Upper lobe of left lung (tissue), 6 donors: ENCODE measurements around the gene ZBTB17. TPM values are rescaled to one million over a fixed set of nuclear protein-coding genes. Genes with fewer than 3 reads are reported as not detected.
"Not testable (repeated sequence)": the region's sequence is repeated elsewhere in the genome, so short reads cannot be mapped to it uniquely, and the experiment has no call there.

Experiments used
- ATAC-seq, 2 donors: fragments of 200-7000 bp; cut with Tn5 transposase; one replicate each; pipeline ENCODE4 v1.9.1; 2022; ENCODE audit warnings: mild to moderate bottlenecking in 2 of 2, moderate library complexity in 2 of 2; ENCODE audit not compliant: low FRiP score in 2 of 2
- DNase-seq, 2 donors: peaks; one replicate each; pipeline ENCODE4 v3.0.0-alpha.2; 2019 to 2020
- H3K27ac ChIP-seq, 4 donors: fragments of 200-600 bp; sonication (generic); one replicate each; pipeline ENCODE4 v1.5.1; 2016 to 2019
- H3K27me3 ChIP-seq, 4 donors: fragments of 200-600 bp; sonication (generic); one replicate each; pipeline ENCODE4 v1.5.1; 2017 to 2019
- H3K36me3 ChIP-seq, 4 donors: fragments of 200-600 bp; sonication (generic); one replicate each; pipeline ENCODE4 v1.5.1; 2016 to 2019
- H3K4me1 ChIP-seq, 4 donors: fragments of 200-600 bp; sonication (generic); one replicate each; pipeline ENCODE4 v1.5.1; 2018 to 2019
- H3K4me3 ChIP-seq, 4 donors: fragments of 200-600 bp; sonication (generic); one replicate each; pipeline ENCODE4 v1.5.1; 2017 to 2019; ENCODE audit warnings: mild to moderate bottlenecking in 2 of 4, moderate library complexity in 1 of 4
- H3K9me3 ChIP-seq, 4 donors: fragments of 200-600 bp; sonication (generic); one replicate each; pipeline ENCODE4 v1.5.1; 2018 to 2019
- EP300 ChIP-seq, 4 donors: sonication (generic); formaldehyde crosslinking; IDR thresholded peaks; one replicate each; pipeline ENCODE4 v1.5.1; 2017; ENCODE audit warnings: antibody characterized with exemption in 4 of 4, control low read depth in 2 of 4
- POLR2A ChIP-seq, 4 donors: fragments of 450-650 bp; IDR thresholded peaks; one replicate each; pipeline ENCODE4 v1.5.1; 2016 to 2017; ENCODE audit warnings: antibody characterized with exemption in 4 of 4, mild to moderate bottlenecking in 2 of 4
- POLR2AphosphoS5 ChIP-seq, 2 donors: sonication (generic); formaldehyde crosslinking; IDR thresholded peaks; one replicate each; pipeline ENCODE4 v1.5.1; 2017; ENCODE audit warnings: antibody characterized with exemption in 2 of 2
- WGBS, 2 donors: methylation state at CpG; one replicate each; pipeline ENCODE4 v1.1.5; 2017 to 2018; 5-methylcytosine and 5-hydroxymethylcytosine counted together
- small RNA-seq, 4 donors: library from RNA; depleted of rRNA; stranded (forward); fragments of <200 nt; gene quantifications; one replicate each; pipeline ENCODE3, GENCODE V24; 2016
- total RNA-seq, 6 donors: library from RNA; depleted of rRNA in 4 of 6; stranded (reverse); fragments of >200 nt in 4 of 6; gene quantifications; one replicate each; pipeline versions ENCODE4 v1.1.0 to v1.2.1, GENCODE V29; 2016 to 2021
- TF ChIP-seq, protein P1 (sequence below), 6 experiments: fragments of 450-650 bp in 4 of 6; fragments of 200-600 bp in 2 of 6; sonication (generic) in 2 of 6; IDR thresholded peaks; one replicate each; pipeline ENCODE4 v1.5.1; 2016 to 2019; ENCODE audit warnings: antibody characterized with exemption in 6 of 6
- donor health status: DM: no; HTN: no; CAD: no; lungs with moderate emphysema.
- donor health status: DM: no; HTN: yes; CAD: no; lungs with severe emphysema.

The ZBTB17 gene
- total RNA-seq, 6 donors from 2014 or later, result 34.1 to 94.2 (median 42.9) TPM

DNA sequence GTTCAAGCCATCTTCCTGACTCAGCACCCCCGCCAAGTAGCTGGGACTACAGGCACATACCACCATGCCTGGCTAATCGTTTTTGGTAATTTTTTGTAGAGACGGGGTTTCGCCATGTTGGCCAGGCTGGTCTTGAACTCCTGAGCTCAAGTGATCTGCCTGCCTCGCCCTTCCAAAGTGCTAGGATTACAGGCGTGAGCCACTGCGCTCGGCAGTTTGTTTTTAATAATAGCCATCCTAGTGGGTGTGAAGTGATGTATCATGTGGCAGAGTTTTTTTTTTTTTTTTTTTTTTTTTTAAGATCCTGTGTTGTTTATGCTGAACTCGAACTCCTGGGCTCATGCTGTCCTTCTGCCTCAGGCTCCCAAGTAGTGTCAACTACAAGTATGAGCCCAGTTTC lies 76.6 kb downstream of the ZBTB17 start:
- H3K4me3 ChIP-seq, result no peak overlapping the region
- H3K27me3 ChIP-seq, result no peaks in the 10 kb centered on the region
- ATAC-seq (no peak), DNase-seq (no peak)
- TF ChIP-seq EP300 (IDR thresholded peaks at IDR 0.05) (no peak), POLR2A (IDR thresholded peaks at IDR 0.05) (no peak), POLR2AphosphoS5 (IDR thresholded peaks at IDR 0.05) (no peak)
- TF ChIP-seq, protein P1, sequence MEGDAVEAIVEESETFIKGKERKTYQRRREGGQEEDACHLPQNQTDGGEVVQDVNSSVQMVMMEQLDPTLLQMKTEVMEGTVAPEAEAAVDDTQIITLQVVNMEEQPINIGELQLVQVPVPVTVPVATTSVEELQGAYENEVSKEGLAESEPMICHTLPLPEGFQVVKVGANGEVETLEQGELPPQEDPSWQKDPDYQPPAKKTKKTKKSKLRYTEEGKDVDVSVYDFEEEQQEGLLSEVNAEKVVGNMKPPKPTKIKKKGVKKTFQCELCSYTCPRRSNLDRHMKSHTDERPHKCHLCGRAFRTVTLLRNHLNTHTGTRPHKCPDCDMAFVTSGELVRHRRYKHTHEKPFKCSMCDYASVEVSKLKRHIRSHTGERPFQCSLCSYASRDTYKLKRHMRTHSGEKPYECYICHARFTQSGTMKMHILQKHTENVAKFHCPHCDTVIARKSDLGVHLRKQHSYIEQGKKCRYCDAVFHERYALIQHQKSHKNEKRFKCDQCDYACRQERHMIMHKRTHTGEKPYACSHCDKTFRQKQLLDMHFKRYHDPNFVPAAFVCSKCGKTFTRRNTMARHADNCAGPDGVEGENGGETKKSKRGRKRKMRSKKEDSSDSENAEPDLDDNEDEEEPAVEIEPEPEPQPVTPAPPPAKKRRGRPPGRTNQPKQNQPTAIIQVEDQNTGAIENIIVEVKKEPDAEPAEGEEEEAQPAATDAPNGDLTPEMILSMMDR (IDR thresholded peaks at IDR 0.05), result no peak
- peaks cover 8 to 25% (median 19%) of the 10 kb centered on the region in 4 donors for H3K4me1 ChIP-seq
- H3K27ac ChIP-seq, result no peak overlapping the region
- WGBS, 2 donors, result 81 to 86% methylated on average over 9 of the region's 9 CpGs
- peaks cover 0 to 9% (median 0%) of the 10 kb centered on the region in 4 donors for H3K36me3 ChIP-seq
- H3K9me3 ChIP-seq, result no peaks in the 10 kb centered on the region

DNA sequence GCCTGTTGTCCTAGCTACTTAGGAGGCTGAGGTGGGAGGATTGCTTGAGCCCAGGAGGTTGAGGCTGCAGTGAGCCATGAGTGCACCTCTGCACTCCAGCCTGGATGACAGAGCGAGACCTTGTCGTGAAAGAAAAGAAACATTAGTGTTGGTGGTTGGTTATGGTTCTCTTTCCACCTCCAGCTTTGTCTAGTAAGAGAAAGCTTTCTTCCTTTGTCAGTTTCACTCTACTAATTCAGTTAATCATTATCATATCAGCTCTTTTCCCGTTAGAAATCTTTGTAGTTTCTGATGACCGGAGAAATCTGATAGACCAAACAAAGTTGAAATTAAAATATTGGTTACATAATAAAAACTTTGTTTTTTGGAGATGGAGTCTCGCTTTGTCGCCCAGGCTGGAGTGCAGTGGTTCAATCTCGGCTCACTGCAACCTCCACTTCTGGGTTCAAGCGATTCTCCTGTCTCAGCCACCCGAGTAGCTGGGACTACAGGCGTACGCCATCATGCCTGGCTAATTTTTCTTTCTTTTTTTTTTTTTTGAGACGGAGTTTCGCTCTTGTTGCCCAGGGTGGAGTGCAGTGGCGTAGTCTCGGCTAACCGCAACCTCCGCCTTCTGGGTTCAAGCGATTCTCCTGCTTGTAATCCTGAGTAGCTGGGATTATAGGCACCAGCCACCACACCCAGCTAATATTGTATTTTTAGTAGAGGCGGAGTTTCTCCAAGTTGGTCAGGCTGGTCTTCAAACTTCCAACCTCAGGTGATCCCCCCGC lies 78.9 kb downstream of the ZBTB17 start:
- WGBS, 2 donors, result 94 to 97% methylated on average over 20 of the region's 20 CpGs
- not testable (repeated sequence) for H3K27me3 ChIP-seq, DNase-seq, ATAC-seq, H3K4me3 ChIP-seq, H3K9me3 ChIP-seq, H3K27ac ChIP-seq, H3K36me3 ChIP-seq
- peaks cover 20 to 43% (median 31%) of the 10 kb centered on the region in 4 donors for H3K4me1 ChIP-seq

DNA sequence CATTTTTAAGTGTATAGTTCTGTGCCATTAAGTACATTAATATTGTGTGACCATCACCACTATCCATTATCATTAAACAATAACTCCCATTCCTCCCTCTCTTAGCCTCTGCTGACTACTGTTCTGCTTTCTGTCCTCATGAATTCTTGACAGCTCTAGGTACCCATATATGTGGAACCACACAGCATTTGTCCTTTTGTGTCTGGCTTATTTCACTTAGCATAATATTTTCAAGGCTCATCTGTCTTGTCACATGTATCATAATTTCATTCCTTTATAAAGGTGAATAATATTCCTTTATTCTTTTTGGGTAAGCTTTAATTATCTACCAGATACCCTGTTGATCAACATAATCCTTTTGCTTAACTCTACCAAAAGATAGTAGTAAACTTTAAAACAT lies 80.7 kb downstream of the ZBTB17 start:
- Histone ChIP-seq H3K4me3 (no peak overlapping the region), H3K9me3 (no peaks in the 10 kb centered on the region), H3K27ac (no peak overlapping the region), H3K27me3 (no peaks in the 10 kb centered on the region), H3K4me1 (peaks cover 12 to 39% (median 24%) of the 10 kb centered on the region in 4 donors), H3K36me3 (peaks cover 0 to 9% (median 0%) of the 10 kb centered on the region in 4 donors)
- DNase-seq (no peak), ATAC-seq (no peak)
- no peak for TF ChIP-seq POLR2AphosphoS5 (IDR thresholded peaks at IDR 0.05)
- no peak for TF ChIP-seq EP300 (IDR thresholded peaks at IDR 0.05)
- no peak for TF ChIP-seq POLR2A (IDR thresholded peaks at IDR 0.05)
- TF ChIP-seq, protein P1 (IDR thresholded peaks at IDR 0.05), result no peak

DNA sequence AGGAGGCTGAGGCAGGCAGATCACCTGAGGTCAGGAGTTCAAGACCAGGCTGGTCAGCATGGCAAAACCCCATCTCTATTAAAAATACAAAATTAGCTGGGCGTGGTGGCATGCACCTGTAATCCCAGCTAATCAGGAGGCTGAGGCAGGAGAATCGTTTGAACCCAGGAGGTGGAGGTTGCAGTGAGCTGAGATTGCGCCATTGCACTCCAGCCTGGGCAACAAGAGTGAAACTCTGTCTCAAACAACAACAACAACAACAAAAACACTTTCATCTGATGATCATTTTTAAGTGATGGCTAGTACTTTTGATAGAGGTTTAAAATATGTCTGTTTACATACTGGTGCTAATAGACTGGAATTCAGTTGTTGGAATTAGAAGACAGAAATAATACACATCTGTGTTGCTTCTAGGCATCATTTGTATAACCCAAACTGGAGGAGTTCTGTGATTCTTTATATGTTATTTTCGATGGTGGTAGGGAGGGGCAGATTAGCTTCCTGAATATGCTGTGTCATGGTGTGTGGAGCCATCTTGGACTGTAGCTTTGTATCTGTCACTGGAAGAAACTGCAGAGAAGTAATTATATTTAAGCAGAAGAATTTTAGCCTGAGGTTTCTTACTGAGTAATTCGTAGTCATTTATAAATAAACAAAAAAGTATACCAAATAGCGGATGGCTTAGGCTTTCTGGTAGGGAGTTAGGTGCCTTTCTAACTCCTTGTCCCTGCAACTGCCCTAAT lies 82.9 kb downstream of the ZBTB17 start:
- H3K27me3 ChIP-seq, DNase-seq, H3K9me3 ChIP-seq, H3K4me3 ChIP-seq, ATAC-seq, H3K36me3 ChIP-seq: not testable (repeated sequence)
- Histone ChIP-seq H3K4me1 (peaks cover 12 to 44% (median 24%) of the 10 kb centered on the region in 4 donors), H3K27ac (peak overlapping the region in 3 of 4 donors; percentile 57 to 77 (median 63))
- WGBS, 2 donors, result 70 to 73% methylated on average over 5 to 6 of the region's 6 CpGs

Small RNAs within 50 kb of the gene (small RNA-seq; reads per million reads assigned to genes)
- gene AL034555.1 (0 reads per million in 4 donors), gene AL355994.1 (0 reads per million in 4 donors), gene AL355994.5 (0 reads per million in 4 donors)

Other genes with a start within 250 kb of the ZBTB17 start
- 10 to 100 TPM in 1 of 6 donors, 1 to 10 TPM in 5; 1.5 to 12.1 (median 4.3) TPM for gene SLC25A34, start 239.8 kb downstream of the ZBTB17 start, total RNA-seq
- not detected for gene TMEM82, start 233.6 kb downstream of the ZBTB17 start, total RNA-seq
- 10 to 100 TPM; 11.2 to 51.3 (median 35.1) TPM for gene FBLIM1, start 217.3 kb downstream of the ZBTB17 start, total RNA-seq
- gene UQCRHL, start 168.5 kb downstream of the ZBTB17 start, total RNA-seq, result 1 to 10 TPM in 5 of 6 donors, under 1 TPM in 1; 0.57 to 2.1 (median 1.1) TPM
- gene SPEN, start 128.4 kb downstream of the ZBTB17 start, total RNA-seq, result 10 to 100 TPM; 41.5 to 73.3 (median 51.3) TPM
- gene SRARP, start 28.1 kb upstream of the ZBTB17 start, total RNA-seq, result under 1 TPM in 2 of 6 donors, not detected in 4; 0.07 to 0.67 TPM
- 1 to 10 TPM; 1.0 to 9.2 (median 3.0) TPM for gene HSPB7, start 41.9 kb upstream of the ZBTB17 start, total RNA-seq
- gene CLCNKA, start 45.9 kb upstream of the ZBTB17 start, total RNA-seq, result under 1 TPM in 3 of 6 donors, not detected in 3; 0.20 to 0.89 (median 0.49) TPM
- gene CLCNKB, start 67.7 kb upstream of the ZBTB17 start, total RNA-seq, result 1 to 10 TPM in 1 of 6 donors, under 1 TPM in 3, not detected in 2; 0.46 to 9.4 (median 0.53) TPM
- under 1 TPM in 1 of 6 donors, not detected in 5; 0.13 TPM for gene FAM131C, start 97.5 kb upstream of the ZBTB17 start, total RNA-seq
- 10 to 100 TPM; 21.0 to 66.3 (median 38.7) TPM for gene EPHA2, start 180.0 kb upstream of the ZBTB17 start, total RNA-seq
- 10 to 100 TPM in 4 of 6 donors, 1 to 10 TPM in 2; 3.5 to 70.2 (median 12.6) TPM for gene ARHGEF19, start 236.6 kb upstream of the ZBTB17 start, total RNA-seq